HG03460 (cell line): ENCODE results near the gene C1orf174.

ENCODE experiments used
- ATAC-seq: cut with Tn5 transposase; IDR thresholded peaks from one replicate; pipeline ENCODE4 v1.9.1; 2021; ENCODE audit not compliant: unreplicated experiment

The C1orf174 gene

DNA sequence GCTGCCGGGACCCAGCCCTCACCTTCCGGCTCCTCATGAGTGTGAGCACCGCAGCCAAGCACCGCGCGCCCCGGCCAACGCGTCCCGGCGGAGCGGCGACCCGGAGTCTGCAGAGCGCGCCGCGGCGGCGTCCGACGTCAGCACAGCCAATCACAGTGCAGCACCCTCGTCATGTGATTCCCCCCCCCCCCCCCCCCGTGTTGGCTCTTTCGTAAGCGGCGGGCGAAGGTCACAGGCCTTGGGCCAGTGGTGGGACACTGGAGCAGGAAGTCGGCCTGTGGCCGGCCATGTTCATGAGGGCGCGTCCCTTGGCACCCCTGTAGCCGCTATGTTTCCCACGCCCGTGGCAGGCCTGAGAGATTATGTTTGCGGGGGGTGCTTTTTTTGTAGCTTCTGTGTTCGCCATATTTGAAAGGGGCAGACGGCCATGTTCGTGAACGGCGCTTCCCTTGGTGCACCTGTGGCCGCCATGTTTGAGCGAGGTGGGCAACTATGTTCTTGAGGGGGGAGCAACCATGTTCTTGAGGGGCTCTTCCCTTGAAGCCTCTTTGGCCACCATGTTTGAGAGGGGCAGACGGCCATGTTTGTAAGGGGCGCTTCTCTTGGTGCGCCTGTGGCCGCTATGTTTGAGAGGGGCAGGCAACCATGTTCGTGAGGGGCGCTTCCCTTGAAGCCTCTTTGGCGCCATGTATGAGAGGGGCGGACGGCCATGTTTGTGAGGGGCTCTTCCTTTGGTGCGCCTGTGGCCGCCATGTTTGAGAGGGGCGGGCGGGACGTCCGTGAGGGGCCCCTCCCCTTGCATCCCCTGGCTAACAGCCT lies at the start of gene C1orf174:
Gene C1orf174, minus strand, starts transcription at position 123 of the 819 bp plus-strand sequence. Its CDS starts 86 bp downstream, at position 37.
- ATAC-seq, result peak; percentile 67

DNA sequence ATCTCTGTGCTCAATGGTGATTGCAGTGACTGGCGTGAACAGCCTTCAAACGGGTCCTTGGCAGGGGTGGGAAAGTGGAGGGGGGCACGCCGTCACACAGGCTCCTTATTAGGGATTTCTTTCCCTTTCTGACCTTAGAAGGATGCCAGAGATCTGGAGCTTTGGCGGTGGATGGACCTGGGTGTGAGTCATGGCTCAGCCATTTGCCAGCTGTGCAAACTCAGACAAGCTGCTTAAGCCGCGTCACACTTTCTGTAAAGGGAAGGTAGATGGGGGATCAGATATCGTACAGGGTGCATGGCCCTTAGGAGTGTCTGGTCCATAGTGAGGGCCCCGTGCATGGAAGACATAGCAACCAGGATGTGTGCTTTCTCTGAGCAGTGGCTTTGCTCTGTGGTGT lies 48.3 kb upstream of the C1orf174 start:
- no peak for ATAC-seq

DNA sequence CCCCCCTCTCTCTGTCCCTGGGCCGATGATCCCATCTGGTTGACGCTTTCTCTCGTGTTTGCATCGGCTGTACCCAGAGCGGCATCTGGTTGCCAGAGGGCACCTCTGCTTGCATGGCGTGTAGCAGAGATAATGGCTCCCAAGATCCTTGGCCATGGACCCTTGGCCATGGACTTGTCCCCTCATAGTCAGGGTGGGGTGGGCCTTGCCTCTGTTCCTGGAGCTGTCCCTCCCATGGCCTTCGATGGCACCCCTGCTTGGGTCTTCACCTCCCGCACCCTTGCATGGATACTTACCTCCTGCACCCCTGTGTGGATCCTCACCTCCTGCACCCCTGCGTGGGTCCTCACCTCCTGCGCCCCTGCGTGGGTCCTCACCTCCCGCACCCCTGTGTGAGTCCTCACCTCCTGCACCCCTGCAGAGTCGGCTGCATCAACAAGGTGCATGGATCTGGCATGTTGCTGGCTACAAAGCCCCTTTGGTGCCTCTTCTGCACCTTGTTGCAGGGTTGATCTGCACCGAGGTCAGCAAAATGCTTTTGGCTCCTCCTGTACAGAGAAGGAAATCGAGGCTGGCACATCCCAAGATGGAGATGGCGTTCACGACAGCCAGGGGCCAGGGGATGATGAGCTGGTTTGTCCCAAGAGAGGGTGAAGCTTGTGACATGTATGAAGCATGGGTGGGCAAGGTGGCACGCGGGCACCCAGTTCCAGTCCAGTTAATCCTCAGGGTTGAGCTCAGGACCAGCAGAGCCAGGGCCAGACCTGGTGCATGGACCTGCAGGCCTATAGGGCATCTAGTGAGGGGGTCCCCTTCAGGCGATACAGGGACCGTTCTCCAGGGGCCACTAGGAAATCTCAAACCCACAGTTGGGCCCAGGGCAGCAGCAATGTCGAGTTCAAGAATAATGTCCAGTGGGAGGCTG lies 46.1 kb upstream of the C1orf174 start:
- no peak for ATAC-seq

DNA sequence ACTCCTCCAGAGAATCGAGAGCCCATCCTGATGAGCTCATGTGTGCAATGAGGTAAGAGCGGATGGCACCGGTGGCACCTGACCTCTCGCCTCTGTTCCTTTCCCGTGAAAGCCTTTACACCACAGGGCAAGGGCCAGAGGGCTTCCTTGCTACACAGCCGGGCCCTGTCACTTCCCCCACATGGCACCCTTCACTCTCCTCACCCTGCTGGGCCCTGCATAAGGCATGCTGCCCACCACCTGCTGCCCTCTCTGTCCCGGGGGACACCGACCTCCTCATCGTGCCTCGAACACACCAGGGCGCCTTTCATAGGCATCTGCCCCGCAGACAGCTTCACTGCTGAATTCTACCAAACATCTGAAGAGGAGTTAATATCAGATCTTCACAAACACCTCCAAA lies 45.1 kb upstream of the C1orf174 start:
- ATAC-seq, result no peak

DNA sequence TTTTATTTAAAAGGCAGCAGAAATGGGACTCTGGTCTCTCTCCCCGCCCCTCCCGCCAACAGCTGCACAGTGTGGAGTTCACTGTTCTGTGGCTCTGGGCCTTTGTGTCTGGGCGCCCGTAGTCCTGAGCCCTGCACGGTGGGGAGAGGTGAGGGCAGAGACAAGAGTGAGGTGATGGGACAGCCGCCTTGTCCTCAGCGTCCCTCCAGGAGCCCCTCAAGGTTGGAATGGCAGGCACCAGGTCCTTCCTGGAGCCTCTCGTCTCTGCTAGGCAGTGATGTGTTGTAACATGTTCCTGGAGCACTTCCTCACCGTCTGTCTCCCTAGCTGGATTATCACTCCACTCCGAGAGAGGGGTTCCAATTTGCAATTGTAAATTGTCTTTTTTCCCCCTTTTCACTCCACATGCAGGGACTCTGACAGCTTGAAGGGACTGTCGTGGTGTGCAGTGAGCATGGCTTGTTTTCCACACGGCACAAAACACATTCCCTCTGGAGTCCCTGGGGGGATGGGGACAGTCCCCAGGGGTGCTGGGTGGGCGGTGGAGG lies 44.6 kb upstream of the C1orf174 start:
- no peak for ATAC-seq

DNA sequence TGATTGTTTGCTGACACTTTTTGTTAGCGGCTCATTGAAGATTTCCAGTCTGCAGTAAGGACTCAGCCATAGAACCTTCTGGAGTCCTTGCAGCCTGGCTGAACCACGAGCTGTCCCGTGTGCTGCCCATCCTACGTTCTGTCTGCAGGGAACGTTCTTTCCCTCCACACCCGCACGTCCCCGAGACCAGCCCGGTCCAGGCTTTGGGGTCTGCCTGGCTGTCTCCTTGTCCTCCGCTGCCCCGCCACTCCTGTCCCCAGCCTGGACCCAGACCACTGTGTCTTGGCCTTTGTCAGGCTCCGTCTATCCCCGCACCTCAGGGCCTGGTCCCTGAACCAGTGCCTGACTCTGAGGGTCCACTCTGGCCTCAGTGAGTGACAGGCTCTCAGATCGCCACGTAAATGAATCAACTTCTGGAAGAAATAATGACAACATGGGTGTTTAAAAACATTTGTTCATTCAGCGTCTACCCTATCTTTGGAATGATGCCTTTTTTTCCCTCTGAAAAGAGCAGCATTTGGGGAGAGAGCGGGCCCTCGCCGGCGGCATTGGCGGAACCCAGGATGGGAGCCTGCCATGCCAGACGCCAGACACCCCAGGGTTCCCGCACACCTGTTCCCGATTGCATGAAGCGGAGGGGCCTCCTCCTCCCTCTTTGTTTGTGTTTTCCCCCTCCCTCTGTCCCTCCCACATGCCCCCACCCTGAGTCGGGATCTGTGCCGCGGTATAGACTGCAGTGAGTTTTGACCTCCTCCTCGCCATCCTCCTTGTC lies 43.9 kb upstream of the C1orf174 start:
- ATAC-seq, result no peak

DNA sequence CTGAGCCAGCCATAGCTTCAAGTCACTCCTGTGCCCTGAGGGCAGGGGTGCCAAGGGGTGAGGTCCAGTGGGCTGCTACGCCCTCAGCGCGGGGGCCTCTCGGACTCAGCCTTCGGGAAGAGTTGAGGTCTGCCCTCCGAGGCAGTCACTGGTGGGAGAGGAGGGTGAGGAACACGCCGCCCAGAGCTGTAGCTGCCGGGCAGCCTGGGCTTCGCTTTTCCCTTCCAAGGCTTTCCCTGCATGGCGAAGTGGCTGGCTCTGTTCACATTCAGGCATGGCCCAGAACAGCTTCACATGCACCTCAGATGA lies 43.0 kb upstream of the C1orf174 start:
- ATAC-seq, result no peak

DNA sequence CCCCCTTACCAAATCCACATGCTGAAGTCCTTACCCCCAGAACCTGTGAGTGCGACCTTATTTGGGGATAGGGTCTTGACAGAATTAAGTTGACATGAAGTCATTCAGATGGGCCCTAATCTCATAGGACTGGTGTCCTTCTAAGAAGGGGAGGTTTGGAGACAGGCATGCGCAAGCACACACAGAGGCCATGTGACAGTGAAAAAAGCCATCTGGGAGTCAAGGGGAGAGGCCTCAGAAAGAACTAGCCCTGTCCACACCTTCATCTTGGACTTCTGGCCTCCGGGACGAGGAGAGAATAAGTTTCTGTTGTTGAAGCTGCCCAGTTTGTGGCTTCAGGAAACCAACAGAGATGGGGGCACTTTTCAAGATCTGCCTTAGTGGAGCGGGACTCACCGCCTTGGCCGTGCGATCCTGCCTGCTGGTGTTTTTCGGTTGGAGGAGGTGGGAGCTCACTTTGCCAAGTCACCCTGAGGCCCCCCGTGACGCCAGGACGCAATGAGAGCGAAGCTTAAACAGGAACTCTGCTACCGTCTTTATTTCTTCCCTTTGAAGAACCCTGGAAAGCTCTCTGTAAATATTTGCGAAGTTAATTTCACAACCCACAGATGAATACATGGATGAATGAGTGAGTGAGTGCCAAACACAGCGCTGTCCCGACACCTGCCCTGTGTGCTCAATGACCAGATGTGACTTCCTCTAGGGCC lies 42.5 kb upstream of the C1orf174 start:
- no peak for ATAC-seq

DNA sequence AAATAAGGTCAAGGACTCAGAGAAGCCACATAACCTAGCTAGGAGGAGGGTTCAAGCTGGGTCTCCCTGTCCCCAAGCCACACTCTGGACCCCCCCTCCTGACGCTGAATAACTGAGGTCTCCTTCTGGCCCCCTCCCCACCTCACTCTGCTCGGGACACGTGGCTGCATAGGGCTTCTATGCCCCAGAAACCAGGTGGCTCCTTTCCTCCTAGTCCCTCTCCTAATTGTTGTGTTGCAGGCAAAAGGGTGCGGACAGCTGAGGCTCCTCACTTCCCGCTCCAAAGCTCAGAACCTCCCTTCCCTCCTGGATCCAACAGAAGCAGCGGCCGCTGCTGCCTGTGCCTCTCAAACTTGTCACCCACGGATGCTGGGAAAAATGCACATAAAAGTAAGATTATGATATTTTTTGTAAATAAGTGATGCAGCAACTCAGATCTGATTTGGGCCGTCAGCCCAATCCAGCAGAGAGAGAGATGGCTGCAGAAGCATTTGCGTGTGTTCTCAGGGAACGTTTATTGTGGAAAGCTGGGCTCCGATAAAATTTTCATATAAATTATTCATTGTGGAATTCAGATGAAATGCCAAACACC lies 40.8 kb upstream of the C1orf174 start:
- ATAC-seq, result no peak

DNA sequence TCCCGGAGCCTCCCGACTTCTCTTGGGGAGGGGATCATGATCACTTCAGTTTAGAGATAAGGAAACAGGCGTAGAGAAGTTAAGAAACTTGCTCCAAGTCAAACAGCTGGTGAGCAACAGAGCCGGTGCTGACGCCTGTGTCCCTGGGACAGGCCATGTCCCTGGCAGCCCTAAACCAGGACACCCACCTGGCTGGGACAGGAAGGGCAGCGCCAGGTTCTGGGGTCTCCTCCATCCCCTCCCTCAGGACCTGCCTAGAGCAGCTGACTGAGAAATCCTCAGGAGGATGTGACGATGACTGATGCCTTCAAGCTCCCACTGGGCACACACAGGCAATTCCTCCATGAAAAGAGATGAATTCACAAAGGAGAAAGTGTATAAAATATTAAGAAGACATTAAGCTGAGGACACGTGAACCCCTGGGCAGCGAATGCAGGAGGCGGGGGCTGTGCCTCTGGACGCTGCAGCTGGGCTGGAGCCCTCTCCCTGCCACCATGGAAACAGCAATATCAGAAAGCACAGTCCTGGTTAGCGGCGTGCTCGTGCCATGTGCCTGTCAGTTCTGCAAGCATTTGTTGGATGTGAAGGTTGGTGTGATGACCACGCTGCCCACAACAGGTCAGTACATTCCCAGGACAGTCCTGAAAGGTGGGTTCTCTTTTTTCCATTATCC lies 40.1 kb upstream of the C1orf174 start:
- no peak for ATAC-seq

DNA sequence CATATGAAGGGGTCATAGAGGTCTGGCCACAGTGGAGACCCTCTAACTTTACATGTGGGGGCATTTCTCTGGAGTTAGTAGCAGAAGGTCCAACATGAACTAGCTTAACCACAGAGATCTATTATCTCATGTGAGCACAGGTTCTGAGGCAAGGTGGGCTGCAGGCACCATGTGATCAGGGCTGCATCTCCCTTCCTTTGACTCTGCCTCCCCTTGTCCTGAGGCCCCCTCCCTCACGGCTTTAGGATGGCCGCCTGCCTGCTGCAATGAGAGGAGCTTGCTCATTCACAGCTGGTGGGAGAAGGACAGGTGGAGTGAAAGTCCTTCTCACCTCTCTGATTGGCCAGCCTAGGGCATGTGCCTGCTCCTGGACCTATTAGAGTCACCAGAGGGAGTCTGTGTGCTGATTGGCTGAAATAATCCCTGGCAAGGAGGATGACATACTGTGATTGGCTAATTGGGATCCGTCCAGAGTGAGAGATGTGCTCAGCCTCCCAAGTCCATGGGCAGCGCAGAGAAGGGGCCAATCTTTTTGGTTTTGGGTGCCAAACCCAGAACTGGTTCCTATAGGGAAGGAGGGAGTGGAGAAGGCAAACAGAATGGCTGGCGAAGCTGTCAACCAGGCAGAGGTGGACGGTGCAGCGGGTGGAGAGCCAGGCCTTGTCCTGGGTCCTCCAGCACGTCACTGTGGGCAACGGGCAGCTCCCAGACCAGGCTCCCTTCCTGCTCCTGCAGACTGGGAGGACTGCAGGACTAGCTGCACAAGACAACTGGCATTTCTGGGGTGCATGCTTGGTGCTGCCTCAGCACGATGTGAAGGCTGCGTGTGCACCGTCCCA lies 39.4 kb upstream of the C1orf174 start:
- ATAC-seq, result no peak

DNA sequence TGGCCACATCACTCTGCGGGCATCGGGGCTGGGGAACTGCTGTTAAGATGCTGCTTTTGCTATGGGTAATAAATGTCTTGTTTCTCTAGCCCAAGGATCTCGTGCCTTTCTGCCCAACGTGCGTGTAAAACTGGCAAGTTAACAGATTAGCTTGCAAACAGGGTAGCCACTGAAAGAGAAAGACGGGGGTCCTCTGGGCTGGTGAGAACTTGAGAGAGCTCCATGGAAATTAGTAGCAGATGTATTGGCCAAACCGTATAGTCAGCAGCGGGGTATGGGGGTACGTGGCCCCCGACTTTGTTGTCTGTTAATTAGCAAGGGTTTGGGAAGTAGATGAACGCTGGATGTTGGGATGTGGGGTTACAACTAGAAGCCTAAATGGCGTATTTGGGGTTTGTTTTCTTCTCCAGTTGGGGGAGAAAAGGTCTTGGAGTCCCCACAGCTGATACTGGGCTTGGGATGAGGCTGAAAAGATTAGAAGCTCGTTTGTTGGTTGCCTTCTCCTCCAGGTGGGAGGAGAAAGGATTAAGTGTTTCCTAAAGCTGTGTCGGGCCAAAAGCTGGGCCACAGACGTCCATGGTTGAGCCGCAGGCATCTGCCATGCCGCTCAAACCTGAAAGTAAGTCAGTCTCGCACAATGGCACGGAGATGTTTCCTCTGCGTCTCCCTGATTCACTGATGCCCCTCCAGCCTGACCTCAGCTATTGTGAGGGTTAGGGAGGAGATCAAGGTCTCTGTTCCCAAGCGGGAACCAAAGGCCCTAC lies 32.3 kb upstream of the C1orf174 start:
- no peak for ATAC-seq

DNA sequence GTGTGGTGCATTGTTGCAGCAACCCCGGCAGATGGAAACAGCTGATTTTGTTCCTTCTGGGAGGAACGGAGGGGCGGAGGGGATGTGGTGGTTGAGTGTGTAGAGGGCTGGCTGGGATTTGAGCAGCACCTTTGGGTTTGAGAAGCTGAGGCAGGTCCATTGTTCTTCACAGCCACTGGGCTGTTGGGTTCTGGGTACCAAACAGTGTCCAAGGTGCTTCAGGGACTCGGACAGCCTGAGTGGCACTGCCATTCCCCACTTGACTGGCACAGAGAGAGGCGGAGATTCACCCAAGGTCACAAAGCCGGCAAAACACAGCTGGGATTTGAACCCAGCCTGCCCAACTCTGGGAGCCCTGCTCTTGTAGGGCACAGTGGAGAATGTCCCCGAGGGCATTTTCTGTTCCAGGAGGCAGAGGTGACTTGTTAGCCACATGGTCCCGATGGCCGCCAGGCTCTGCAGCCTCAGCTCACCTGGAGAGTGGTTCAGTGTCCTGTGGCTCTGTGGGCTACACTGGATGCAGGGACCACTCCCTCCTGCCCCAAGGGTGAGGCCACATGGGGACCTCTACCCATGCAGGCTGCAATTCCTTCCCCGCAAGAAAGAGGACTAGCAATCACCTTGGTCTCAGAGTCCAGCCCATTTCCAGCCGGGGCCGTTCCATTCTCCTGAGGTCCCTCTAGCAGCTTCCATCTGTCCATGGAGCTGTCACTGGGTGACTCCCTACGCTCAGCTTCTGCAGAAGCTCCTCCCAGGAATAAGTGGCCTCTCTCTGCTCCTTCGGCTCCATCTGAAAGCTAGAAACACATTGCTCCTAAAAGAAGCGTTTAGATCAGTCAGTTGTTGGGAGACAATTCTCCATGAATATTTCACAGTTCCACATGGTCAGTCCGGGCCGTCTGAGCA lies 31.2 kb upstream of the C1orf174 start:
- ATAC-seq, result no peak

DNA sequence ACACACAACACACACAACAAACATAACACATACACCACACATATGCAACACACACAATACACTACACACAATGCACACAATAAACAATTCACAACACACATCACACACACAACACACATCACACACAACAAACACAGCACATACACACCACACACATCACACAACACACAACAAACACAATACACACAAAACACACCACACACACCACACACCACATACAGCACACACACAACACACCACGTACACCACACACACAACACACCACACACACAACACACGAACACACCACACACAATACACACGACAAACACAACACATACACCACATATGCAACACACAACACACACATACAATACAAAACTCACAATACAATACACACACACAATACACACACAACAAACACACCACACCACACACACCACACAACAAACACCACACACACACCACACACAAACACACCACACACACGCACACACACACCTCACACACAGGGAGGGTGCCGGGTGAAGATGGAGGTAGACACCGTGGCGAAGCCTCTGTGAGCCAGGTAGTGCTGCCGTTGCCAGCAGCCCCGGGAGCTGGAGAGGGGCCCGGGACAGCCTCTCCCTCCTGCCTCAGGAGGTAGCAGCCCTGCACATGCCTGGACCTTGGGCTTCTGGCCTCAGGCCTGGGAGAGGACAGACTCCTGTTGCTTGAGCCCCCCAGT lies 30.4 kb upstream of the C1orf174 start:
- no peak for ATAC-seq

DNA sequence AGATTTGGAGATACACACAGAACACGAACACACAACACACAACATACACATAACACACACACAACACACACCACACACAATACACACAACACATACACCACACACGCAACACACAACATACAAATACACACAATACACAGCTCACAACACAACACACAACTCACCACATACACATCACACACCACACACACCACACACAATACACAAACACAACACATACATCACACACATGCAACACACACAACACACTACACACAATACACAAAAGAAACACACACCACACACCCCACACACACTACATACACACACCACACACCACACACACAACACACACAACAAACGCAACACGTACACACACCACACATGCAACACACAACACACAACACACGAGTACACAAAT lies 29.1 kb upstream of the C1orf174 start:
- no peak for ATAC-seq

DNA sequence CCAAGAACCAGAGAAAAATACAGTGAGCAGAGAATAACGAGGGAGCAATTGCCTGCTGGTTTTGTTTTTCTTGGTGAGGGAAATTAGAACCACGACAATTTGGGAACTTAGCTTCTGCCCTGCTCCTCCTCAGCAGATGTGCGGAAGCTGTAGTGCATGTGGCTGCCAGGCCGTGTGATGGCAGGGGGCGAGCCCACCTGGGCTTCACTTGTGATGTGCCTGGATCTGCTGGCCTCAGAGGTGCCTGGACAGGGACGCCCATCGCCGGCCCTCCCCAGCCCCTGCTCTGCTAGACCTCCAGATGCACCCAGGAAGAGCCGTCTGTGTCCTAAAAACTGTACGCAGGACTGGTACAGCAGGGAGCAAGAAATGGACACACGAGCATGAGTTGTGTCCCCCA lies 28.5 kb upstream of the C1orf174 start:
- ATAC-seq, result no peak
